RWPE2 (cell line): ENCODE data around the gene THRB.

Source experiments
- ATAC-seq: fragments of 200-7000 bp; cut with Tn5 transposase; 3 replicates; pipeline ENCODE4 v1.9.1; 2021; ENCODE audit warnings: low read depth
- DNase-seq: peaks from one replicate; pipeline ENCODE4 v3.0.0-alpha.2; 2020; ENCODE audit warnings: low spot score
- H3K27ac ChIP-seq: fragments of 450-650 bp; 2 replicates; pipeline ENCODE4 v1.5.1; 2017; ENCODE audit warnings: mild to moderate bottlenecking; ENCODE audit not compliant: poor library complexity, severe bottlenecking
- H3K27me3 ChIP-seq: fragments of 250-450 bp; sonication (Bioruptor Pico); 2 replicates; pipeline ENCODE4 v1.5.1; 2021; ENCODE audit warnings: mild to moderate bottlenecking, moderate library complexity; ENCODE audit not compliant: insufficient read depth, poor library complexity, severe bottlenecking
- H3K36me3 ChIP-seq: fragments of 250-450 bp; sonication (Bioruptor Pico); 2 replicates; pipeline ENCODE4 v1.5.1; 2020; ENCODE audit warnings: low read depth, mild to moderate bottlenecking, moderate library complexity
- H3K4me1 ChIP-seq: fragments of 250-450 bp; sonication (Bioruptor Pico); 2 replicates; pipeline ENCODE4 v1.5.1; 2021; ENCODE audit warnings: mild to moderate bottlenecking, moderate library complexity; ENCODE audit not compliant: insufficient read depth, poor library complexity, severe bottlenecking
- H3K4me3 ChIP-seq: fragments of 250-450 bp; sonication (Bioruptor Pico); 2 replicates; pipeline ENCODE4 v1.5.1; 2021; ENCODE audit warnings: mild to moderate bottlenecking, moderate library complexity; ENCODE audit not compliant: severe bottlenecking
- H3K9me3 ChIP-seq: fragments of 250-450 bp; sonication (Bioruptor Pico); 2 replicates; pipeline ENCODE4 v1.5.1; 2021; ENCODE audit warnings: mild to moderate bottlenecking, moderate library complexity; ENCODE audit not compliant: severe bottlenecking
- CTCF ChIP-seq: fragments of 450-650 bp; IDR thresholded peaks from one replicate; pipeline ENCODE4 v1.5.1; 2017; ENCODE audit warnings: mild to moderate bottlenecking, moderate library complexity; ENCODE audit not compliant: poor library complexity, severe bottlenecking

Gene THRB

GRCh38 chr3:24533561-24534193 lies 39.0 kb upstream of the THRB start:
- DNase-seq (no peak), ATAC-seq (no peak)
- Histone ChIP-seq H3K9me3 (no peaks in the 10 kb centered on the region), H3K27me3 (no peaks in the 10 kb centered on the region), H3K4me1 (no peaks in the 10 kb centered on the region), H3K36me3 (no peaks in the 10 kb centered on the region), H3K27ac (no peak overlapping the region), H3K4me3 (no peak overlapping the region)
- no peak for TF ChIP-seq CTCF

- Histone ChIP-seq H3K4me3 (no peak overlapping the region), H3K9me3 (no peaks in the 10 kb centered on the region), H3K36me3 (no peaks in the 10 kb centered on the region), H3K4me1 (no peaks in the 10 kb centered on the region), H3K27ac (no peak overlapping the region), H3K27me3 (no peaks in the 10 kb centered on the region)
- no peak for TF ChIP-seq CTCF
- DNase-seq (no peak), ATAC-seq (no peak)
Measured at GRCh38 chr3:24530471-24530870, 35.8 kb upstream of the THRB start.

GRCh38 chr3:24529210-24529609 lies 34.6 kb upstream of the THRB start:
- Histone ChIP-seq H3K4me1 (peaks cover 5% of the 10 kb centered on the region), H3K9me3 (no peaks in the 10 kb centered on the region), H3K27me3 (no peaks in the 10 kb centered on the region), H3K4me3 (no peak overlapping the region), H3K27ac (no peak overlapping the region), H3K36me3 (no peaks in the 10 kb centered on the region)
- ATAC-seq, result no peak
- TF ChIP-seq CTCF, result no peak
- no peak for DNase-seq

- no peak overlapping the region for H3K27ac ChIP-seq
- H3K27me3 ChIP-seq, result no peaks in the 10 kb centered on the region
- H3K4me3 ChIP-seq, result no peak overlapping the region
- DNase-seq, result no peak
- ATAC-seq, result no peak
- no peak for TF ChIP-seq CTCF
- peaks cover 11% of the 10 kb centered on the region for H3K4me1 ChIP-seq
- H3K36me3 ChIP-seq, result no peaks in the 10 kb centered on the region
- H3K9me3 ChIP-seq, result no peaks in the 10 kb centered on the region
Measured at GRCh38 chr3:24526640-24527212, 32.1 kb upstream of the THRB start.

GRCh38 chr3:24525557-24525956 lies 30.9 kb upstream of the THRB start:
- Histone ChIP-seq H3K9me3 (no peaks in the 10 kb centered on the region), H3K4me1 (peaks cover 11% of the 10 kb centered on the region), H3K4me3 (no peak overlapping the region), H3K27me3 (no peaks in the 10 kb centered on the region), H3K27ac (no peak overlapping the region), H3K36me3 (no peaks in the 10 kb centered on the region)
- DNase-seq, result no peak
- no peak for ATAC-seq
- TF ChIP-seq CTCF, result no peak
